ENCODE results near the gene IRF2BPL.

Gene IRF2BPL

GRCh38 chr14:77028384-77029231 lies at the start of gene IRF2BPL:
IRF2BPL (minus strand) TSS chr14:77028708; CDS start chr14:77027792, 916 bp downstream.
- DNase-seq, result peak; percentile 81

GRCh38 chr14:77077040-77077439 lies 48.5 kb upstream of the IRF2BPL start:
- DNase-seq, result no peak

GRCh38 chr14:77076113-77076631 lies 47.7 kb upstream of the IRF2BPL start:
- DNase-seq, result no peak

GRCh38 chr14:77074969-77075368 lies 46.5 kb upstream of the IRF2BPL start:
- DNase-seq, result no peak

GRCh38 chr14:77071938-77072388 lies 43.5 kb upstream of the IRF2BPL start:
- no peak for DNase-seq

- no peak for DNase-seq
These were observed 41.0 kb upstream of the IRF2BPL start for GRCh38 chr14:77069551-77069950.

GRCh38 chr14:77068517-77069200 lies 40.2 kb upstream of the IRF2BPL start:
- no peak for DNase-seq

- DNase-seq, result no peak
These were observed 39.4 kb upstream of the IRF2BPL start for GRCh38 chr14:77067632-77068516.

- DNase-seq, result no peak
These were observed 38.2 kb upstream of the IRF2BPL start for GRCh38 chr14:77066578-77067172.

GRCh38 chr14:77065851-77066577 lies 37.5 kb upstream of the IRF2BPL start:
- DNase-seq, result no peak

- no peak for DNase-seq
These were observed 36.1 kb upstream of the IRF2BPL start for GRCh38 chr14:77064521-77065178.

- DNase-seq, result no peak
These were observed 35.2 kb upstream of the IRF2BPL start for GRCh38 chr14:77063571-77064171.

GRCh38 chr14:77062261-77062660 lies 33.8 kb upstream of the IRF2BPL start:
- no peak for DNase-seq

GRCh38 chr14:77061630-77062257 lies 33.2 kb upstream of the IRF2BPL start:
- DNase-seq, result no peak

- no peak for DNase-seq
These were observed 30.9 kb upstream of the IRF2BPL start for GRCh38 chr14:77059276-77059915.

- no peak for DNase-seq
These were observed 30.3 kb upstream of the IRF2BPL start for GRCh38 chr14:77058785-77059184.

- no peak for DNase-seq
These were observed 29.6 kb upstream of the IRF2BPL start for GRCh38 chr14:77058117-77058516.

- DNase-seq, result no peak
These were observed 27.5 kb upstream of the IRF2BPL start for GRCh38 chr14:77055981-77056380.

- no peak for DNase-seq
These were observed 26.8 kb upstream of the IRF2BPL start for GRCh38 chr14:77055306-77055705.

Data from SIG-M5 (cell line).